HG03095 (cell line): Measurements from ENCODE around the gene COL21A1.
"Not testable (repeated sequence)": the region's sequence is repeated elsewhere in the genome, so short reads cannot be mapped to it uniquely, and the experiment has no call there.

Source experiments
- ATAC-seq: cut with Tn5 transposase; IDR thresholded peaks from one replicate; pipeline ENCODE4 v1.9.1; 2021; ENCODE audit warnings: moderate library complexity; ENCODE audit not compliant: unreplicated experiment

The COL21A1 gene

DNA sequence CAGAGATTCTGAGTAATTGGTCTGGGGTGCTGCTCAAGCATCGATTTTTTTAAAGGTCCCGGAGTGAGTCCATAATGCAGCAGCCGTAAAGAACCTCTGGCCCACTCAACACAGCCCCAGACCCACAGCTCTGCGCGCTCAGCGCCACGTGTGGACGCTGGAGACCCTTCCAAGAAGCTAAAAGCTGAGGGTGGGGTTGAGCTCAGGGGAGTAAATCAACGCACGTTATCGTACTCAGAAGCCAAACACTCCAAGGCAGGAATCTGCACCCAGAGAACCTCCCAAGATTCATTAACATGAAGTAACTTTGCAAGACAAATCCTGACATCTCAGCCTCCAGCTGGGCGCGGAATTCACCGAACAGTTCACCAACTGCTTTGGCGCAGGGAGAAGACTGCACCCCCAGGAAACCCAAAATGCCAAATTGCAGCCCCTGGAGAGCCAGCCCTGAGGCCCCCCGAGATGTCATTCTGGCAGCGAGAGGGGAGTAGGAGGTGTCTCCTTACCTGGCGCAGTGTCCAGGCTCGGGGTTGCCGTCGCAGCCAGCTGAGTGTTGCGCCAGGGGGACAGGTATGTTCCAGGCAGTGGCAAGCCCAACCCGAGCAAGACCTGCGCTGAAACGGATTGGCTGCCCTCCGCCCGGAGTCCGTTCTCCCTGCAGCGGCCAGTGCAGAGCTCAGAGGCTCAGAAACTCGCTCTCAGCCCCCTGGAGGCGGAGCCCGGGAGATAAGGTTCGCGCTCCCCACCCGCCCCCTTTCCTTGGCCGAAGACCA, at the start of gene COL21A1:
Gene COL21A1, minus strand, starts transcription at position 700 of the 773 bp plus-strand sequence. CDS start 64,962 bp downstream, outside the sequence.
- ATAC-seq, result no peak

GRCh38 chr6:56293781-56294180, 46.4 kb upstream of the COL21A1 start:
- no peak for ATAC-seq

GRCh38 chr6:56292505-56293181, 45.3 kb upstream of the COL21A1 start:
- no peak for ATAC-seq

- ATAC-seq, result no peak
These were observed 44.0 kb upstream of the COL21A1 start for GRCh38 chr6:56291302-56291917.

DNA sequence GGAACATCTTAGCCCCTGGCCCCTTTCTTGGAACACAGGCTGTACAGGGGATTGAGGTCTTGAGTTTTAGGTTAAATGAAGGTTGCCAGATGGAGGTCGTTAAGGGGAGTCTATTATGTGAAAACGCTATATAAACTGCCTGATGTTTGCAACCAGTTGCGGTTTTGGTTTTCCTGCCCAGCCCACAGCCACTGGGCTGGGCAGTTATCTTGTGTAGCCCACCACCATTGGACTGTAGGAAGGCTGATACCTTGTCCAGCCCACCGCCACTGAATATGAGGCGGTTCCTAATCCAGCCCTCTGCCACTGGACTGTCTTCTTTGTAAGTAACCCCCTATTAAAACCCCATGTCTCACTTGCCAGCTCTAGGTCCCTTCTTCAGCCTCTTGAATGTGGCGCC, 42.3 kb upstream of the COL21A1 start:
- no peak for ATAC-seq

DNA sequence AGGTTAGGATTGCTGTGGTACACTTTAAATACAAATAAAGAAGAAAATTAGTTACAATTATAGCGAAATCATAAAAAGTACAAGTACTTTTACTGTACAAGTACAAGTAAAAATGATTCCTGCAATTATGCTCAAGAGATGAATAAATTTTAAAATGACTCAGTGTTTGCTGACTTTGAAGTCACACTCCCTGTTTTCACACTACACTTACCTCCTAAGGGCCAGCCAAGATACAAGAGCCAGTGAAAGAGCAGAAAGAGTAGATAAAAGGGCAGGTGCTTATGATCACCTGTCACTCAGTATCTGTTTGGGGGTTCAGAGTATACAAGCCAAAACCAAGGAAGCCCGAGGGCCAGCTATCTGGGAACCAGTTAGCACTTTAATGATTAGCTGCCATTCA, 41.0 kb upstream of the COL21A1 start:
- no peak for ATAC-seq

GRCh38 chr6:56282391-56282790, 35.0 kb upstream of the COL21A1 start:
- no peak for ATAC-seq

GRCh38 chr6:56280126-56280525, 32.7 kb upstream of the COL21A1 start:
- no peak for ATAC-seq

GRCh38 chr6:56279331-56280080, 32.1 kb upstream of the COL21A1 start:
- no peak for ATAC-seq

- ATAC-seq, result no peak
These were observed 30.8 kb upstream of the COL21A1 start for GRCh38 chr6:56278171-56278591.

GRCh38 chr6:56270812-56271441, 23.5 kb upstream of the COL21A1 start:
- ATAC-seq, result no peak

DNA sequence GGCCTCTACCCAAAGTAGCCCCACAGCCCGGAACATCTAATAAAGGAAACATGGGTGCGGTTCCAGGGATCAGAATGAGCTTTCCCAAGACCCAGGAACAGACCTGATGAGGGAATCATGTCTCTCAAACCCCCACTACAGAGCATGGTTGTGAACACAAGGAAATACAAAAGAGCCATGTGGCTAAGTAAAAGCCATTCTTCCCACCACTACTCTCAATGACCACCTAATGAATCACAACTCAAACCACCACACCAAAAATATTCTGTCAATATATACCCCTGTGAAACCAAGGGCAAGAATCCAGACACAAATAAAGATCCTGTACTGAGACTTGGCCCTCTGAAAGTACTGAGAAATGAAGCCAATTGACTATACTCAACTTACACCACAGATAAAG, 20.9 kb upstream of the COL21A1 start:
- no peak for ATAC-seq

GRCh38 chr6:56266011-56266410, 18.6 kb upstream of the COL21A1 start:
- no peak for ATAC-seq

DNA sequence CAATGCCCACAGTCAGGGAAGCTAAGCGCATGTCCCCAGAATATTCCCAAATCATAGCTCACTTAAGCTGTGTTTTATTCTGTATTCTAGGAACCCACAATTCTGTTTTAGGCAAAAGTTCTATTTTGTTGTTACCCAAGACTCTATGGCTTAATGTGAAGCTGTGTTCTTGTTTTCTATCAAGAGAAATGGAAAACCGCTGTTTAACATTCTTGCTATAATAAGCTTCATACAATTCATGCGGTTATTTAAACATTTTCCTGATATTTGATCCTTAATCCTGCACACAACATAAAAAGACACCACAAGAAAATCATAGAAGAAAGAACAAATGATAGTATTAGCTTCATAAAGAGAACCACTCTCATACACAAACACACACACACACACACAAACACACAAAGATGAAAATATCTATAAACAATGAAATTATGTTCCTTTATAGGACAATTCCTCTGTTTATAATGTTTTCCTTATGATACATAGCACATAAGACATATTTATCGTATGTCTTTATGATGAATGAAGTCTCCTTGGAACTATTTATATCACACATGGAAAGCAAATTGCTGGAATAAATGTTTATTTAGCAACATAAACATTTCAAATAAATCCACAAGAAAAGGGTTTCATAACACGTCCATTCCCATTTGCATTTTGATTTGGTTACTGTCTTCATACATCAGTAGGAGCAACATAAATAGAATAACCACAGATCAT, 16.4 kb upstream of the COL21A1 start:
- no peak for ATAC-seq

DNA sequence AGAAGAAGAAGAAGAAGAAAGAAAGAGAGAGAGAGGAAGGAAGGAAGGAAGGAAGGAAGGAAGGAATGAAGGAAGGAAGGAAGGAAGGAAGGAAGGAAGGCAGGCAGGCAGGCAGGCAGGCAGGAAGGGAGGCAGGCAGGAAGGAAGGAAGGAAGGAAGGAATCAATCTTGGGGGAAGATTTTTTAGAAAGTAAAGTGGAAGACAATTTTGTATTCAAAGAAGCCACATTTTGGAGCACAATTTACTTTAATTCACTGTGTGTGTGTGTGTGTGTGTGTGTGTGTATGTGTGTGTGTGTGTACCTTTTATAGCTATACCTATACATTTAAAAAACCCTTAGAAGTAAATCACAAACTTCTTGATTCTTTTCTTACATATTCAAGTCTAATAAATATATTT, 13.2 kb upstream of the COL21A1 start:
- not testable (repeated sequence) for ATAC-seq

DNA sequence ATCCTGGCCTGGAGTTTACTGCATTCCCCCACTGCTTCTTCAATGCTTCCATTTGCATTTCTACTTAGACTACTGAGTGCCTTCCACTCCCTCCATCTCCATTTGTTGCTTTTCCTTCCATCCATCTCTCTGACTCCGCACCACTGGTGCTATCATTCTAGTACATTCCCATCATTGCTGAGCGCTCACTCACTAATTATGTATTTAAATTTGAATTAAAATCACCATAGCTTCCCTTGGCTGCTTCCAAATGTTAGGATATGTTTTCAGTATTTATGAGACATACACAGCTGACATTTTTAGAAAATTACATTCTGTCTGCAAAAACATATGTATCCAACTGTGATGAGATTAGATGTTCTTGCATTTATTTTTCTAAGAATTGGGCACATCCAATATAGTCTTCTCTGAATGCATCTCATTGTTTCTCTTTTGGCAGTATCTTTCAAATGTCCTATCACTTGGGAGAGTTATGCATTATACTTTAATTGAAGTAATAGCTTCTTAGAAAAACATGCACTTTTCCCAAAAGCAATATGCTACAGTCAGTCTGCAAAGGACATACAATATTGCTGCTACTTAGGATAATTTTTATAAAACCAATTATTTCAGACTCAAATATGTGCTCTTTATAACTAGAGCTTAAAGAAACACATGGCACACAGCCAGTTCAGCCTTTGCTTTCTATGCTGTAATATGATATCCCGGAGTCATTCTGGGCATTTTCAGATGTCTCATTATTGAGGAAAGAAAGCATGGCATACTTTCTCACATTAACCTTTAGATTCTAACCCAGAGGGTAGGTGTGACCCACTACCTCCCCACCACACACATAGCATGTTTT, 12.1 kb upstream of the COL21A1 start:
- ATAC-seq, result no peak

DNA sequence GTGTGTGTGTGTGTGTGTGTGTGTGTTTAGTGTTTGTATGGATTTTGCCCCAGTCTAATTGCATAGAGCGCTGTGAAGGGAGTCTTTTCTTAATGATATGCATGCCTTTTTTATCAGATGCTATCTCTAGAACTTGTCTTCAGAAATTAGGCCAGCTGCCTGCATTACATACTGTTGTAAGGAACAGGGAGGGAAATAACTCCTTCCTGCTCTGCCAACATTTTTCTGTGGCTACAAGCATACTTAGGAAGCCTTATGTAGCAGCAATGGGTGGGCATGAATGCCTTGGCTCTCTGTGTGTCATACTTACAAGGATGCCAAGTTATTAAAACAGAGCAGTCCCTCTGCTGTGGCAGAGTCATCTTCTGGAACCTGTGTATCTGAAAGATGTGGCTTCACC, 8.0 kb upstream of the COL21A1 start:
- no peak for ATAC-seq

GRCh38 chr6:56250266-56250665, 2.9 kb upstream of the COL21A1 start:
- ATAC-seq, result no peak

DNA sequence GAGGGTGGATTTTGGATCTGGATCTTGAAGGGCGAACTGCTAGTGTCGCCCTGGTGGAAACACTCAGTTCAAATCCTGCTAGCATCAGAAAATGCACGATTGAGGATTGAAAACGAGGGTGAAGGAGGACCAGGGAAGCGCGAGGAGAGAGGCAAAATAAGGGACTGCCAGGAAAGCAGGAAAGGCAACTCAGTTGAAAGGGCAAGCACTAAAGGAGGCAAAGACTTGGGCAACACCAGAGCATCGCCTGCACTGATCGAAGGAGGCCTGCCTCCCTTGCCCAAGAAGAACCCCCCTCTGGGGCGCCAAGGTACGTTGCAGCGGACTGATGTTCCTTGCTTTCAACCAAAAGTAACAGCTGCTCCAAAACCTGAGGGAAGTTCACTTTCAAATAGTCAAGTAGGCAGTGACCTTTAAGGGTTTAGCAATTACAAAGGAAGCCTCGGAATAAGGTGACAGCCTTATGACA, 308 bp upstream of the COL21A1 start:
- ATAC-seq, result no peak
